Measurements from ENCODE around the gene SLC16A2.

SLC16A2 gene

DNA sequence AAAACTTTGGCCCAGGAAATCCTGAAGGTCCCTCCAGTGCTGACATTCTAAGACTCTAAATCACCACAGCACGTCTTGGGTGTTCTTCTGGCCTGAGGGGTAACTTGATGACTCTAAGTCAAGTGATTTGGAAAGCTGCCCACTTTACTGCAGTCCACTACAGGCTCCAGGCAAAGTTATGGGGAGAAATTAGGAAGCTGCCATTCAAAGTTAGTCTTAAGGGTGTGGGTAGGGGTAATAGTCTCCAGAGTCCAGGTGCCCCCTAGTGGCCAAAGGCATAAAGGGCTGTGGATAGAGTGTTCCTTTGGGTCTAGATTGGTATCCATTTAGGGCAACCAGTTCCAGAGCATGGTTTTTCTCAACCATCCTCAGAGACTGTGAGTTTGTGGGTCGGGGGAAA lies 38.7 kb upstream of the SLC16A2 start:
- H3K4me2 ChIP-seq (ENCODE audit: low read depth, low read length) = no peak overlapping the region
- H3K79me2 ChIP-seq (ENCODE audit: low read length) = no peaks in the 10 kb centered on the region
- H3K36me3 ChIP-seq (replicated peaks; ENCODE audit: insufficient read depth, low read length) = no peaks in the 10 kb centered on the region
- no peaks in the 10 kb centered on the region for H3K9me3 ChIP-seq (replicated peaks; ENCODE audit: insufficient read depth, low read length)
- no peaks in the 10 kb centered on the region for H3K27me3 ChIP-seq (replicated peaks; ENCODE audit: insufficient read depth, low read length)
- no peaks in the 10 kb centered on the region for H3K4me1 ChIP-seq (ENCODE audit: low read length)
- peak; percentile 59 for DNase-seq
- no peak overlapping the region for H3K4me3 ChIP-seq (ENCODE audit: low read length)
- H3K27ac ChIP-seq (ENCODE audit: low read length) = no peak overlapping the region
- no peak overlapping the region for H2AFZ ChIP-seq (ENCODE audit: low read length)
- H3F3A ChIP-seq (ENCODE audit: insufficient read depth, low read length) = no peaks in the 10 kb centered on the region
- H4K20me1 ChIP-seq (ENCODE audit: insufficient read depth, low read length) = no peaks in the 10 kb centered on the region
- H3K9ac ChIP-seq (ENCODE audit: low read length) = no peak overlapping the region
- H3K9me2 ChIP-seq (replicated peaks; ENCODE audit: insufficient read depth, low read length) = no peaks in the 10 kb centered on the region
- TF ChIP-seq EZH2phosphoT487 (IDR thresholded peaks at IDR 0.05; ENCODE audit: low read length) = no peak
- no peak for TF ChIP-seq EZH2 (optimal IDR thresholded peaks at IDR 0.05; ENCODE audit: low read depth, low read length)
- TF ChIP-seq, protein P1, sequence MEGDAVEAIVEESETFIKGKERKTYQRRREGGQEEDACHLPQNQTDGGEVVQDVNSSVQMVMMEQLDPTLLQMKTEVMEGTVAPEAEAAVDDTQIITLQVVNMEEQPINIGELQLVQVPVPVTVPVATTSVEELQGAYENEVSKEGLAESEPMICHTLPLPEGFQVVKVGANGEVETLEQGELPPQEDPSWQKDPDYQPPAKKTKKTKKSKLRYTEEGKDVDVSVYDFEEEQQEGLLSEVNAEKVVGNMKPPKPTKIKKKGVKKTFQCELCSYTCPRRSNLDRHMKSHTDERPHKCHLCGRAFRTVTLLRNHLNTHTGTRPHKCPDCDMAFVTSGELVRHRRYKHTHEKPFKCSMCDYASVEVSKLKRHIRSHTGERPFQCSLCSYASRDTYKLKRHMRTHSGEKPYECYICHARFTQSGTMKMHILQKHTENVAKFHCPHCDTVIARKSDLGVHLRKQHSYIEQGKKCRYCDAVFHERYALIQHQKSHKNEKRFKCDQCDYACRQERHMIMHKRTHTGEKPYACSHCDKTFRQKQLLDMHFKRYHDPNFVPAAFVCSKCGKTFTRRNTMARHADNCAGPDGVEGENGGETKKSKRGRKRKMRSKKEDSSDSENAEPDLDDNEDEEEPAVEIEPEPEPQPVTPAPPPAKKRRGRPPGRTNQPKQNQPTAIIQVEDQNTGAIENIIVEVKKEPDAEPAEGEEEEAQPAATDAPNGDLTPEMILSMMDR (IDR thresholded peaks at IDR 0.05; ENCODE audit: low read length) = peak; percentile 74

DNA sequence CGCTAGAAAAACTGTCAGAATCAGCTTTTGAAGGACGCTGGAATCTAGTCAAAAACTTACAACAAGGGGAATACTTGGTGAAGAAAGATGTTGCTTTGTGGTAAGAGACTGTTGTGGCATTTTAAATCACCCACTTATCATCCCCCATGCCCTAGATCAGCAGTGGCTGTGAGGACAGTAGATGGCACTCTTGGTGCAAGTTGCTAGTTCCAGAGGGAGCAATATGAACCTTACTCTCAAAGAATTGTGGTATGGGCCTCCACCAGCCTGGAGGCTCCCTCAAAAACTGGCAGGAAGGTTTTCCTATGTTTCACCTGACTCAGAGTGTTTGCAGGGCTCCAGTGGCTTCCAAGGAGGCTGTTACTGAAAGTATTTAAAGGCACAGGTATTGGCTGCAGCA lies 37.7 kb upstream of the SLC16A2 start:
- TF ChIP-seq EZH2 (optimal IDR thresholded peaks at IDR 0.05; ENCODE audit: low read depth, low read length) (no peak), EZH2phosphoT487 (IDR thresholded peaks at IDR 0.05; ENCODE audit: low read length) (no peak)
- TF ChIP-seq, protein P1 (IDR thresholded peaks at IDR 0.05; ENCODE audit: low read length) = peak; percentile 45
- Histone ChIP-seq H3K9me3 (replicated peaks; ENCODE audit: insufficient read depth, low read length) (no peaks in the 10 kb centered on the region), H3K27ac (ENCODE audit: low read length) (no peak overlapping the region), H3K4me3 (ENCODE audit: low read length) (no peak overlapping the region), H3F3A (ENCODE audit: insufficient read depth, low read length) (no peaks in the 10 kb centered on the region), H3K9me2 (replicated peaks; ENCODE audit: insufficient read depth, low read length) (no peaks in the 10 kb centered on the region), H3K27me3 (replicated peaks; ENCODE audit: insufficient read depth, low read length) (no peaks in the 10 kb centered on the region), H3K79me2 (ENCODE audit: low read length) (no peaks in the 10 kb centered on the region), H3K4me1 (ENCODE audit: low read length) (no peaks in the 10 kb centered on the region), H3K4me2 (ENCODE audit: low read depth, low read length) (no peak overlapping the region), H3K9ac (ENCODE audit: low read length) (no peak overlapping the region), H4K20me1 (ENCODE audit: insufficient read depth, low read length) (no peaks in the 10 kb centered on the region), H3K36me3 (replicated peaks; ENCODE audit: insufficient read depth, low read length) (no peaks in the 10 kb centered on the region), H2AFZ (ENCODE audit: low read length) (no peak overlapping the region)
- DNase-seq = peak; percentile 25

DNA sequence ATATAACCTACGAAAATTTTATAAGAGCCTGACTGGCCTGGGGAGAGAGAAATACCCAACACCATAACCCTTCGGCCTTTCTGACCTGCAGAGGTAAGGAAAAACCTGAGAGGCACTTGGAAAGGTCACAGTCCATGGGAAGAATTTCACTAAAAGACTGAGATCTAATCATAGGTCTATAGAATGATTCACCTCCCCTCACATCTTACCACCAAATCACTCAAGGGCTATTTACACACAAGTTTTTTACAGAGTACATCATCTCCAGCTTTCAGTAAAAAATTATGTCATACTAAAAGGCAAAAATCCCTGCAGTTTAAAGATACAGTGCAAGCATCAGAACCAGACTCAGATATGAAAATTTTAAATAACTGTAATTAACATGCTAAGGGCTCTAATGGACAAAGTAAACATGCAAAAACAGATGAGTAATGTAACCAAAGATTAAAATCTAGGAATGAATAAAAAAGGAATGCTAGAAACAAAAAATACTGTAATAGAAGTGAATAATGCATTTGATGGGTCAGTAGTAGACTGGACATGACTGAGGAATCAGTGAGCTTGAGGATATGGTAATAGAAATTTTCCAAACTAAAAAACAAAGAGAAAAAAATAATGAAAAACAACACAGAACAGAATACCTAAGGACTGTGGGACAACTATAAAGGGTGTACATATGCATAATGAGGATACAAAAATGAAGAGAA lies 32.1 kb upstream of the SLC16A2 start:
- Histone ChIP-seq H3K9me3 (replicated peaks; ENCODE audit: insufficient read depth, low read length) (no peaks in the 10 kb centered on the region), H3K9me2 (replicated peaks; ENCODE audit: insufficient read depth, low read length) (no peaks in the 10 kb centered on the region), H4K20me1 (ENCODE audit: insufficient read depth, low read length) (no peaks in the 10 kb centered on the region), H3K79me2 (ENCODE audit: low read length) (no peaks in the 10 kb centered on the region), H3K9ac (ENCODE audit: low read length) (no peak overlapping the region), H3K36me3 (replicated peaks; ENCODE audit: insufficient read depth, low read length) (no peaks in the 10 kb centered on the region), H3K27me3 (replicated peaks; ENCODE audit: insufficient read depth, low read length) (no peaks in the 10 kb centered on the region), H3K4me1 (ENCODE audit: low read length) (no peaks in the 10 kb centered on the region), H2AFZ (ENCODE audit: low read length) (no peak overlapping the region), H3F3A (ENCODE audit: insufficient read depth, low read length) (no peaks in the 10 kb centered on the region), H3K27ac (ENCODE audit: low read length) (no peak overlapping the region), H3K4me2 (ENCODE audit: low read depth, low read length) (no peak overlapping the region), H3K4me3 (ENCODE audit: low read length) (no peak overlapping the region)
- TF ChIP-seq, protein P1 (IDR thresholded peaks at IDR 0.05; ENCODE audit: low read length) = no peak
- TF ChIP-seq EZH2phosphoT487 (IDR thresholded peaks at IDR 0.05; ENCODE audit: low read length) (no peak), EZH2 (optimal IDR thresholded peaks at IDR 0.05; ENCODE audit: low read depth, low read length) (no peak)
- DNase-seq = no peak

Measured in MM.1S (cell line).